ENCODE results near the gene NKPD1.

DNA sequence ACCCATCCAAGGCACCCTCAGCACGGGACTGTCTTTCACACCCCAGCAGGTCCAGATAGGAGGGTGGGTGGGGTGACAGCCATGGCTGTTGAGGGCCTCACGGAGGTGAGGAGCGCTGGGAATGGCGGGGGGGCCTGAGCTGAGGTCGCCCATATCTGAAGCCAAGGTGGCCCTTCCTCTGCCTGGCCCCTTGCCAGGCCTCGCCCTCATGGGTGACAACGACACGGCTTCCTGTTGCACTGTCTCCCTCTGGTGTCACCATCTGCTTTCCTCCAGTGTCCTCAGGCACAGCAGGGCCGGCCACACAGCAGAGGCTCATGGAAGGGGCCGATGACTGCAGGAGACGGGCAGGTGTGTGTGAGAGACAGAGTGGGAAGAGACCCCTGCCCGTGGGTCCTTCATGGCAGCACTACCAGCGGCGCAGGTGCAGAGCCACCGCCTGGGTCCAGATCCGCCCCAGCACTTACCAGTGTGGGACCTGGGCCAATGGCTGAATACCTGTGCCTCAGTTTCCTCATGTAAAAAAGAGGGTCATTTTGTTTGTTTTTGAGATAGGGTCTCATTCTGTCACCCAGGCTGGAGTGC lies 8.1 kb upstream of the NKPD1 start:
- TF ChIP-seq CTCF (IDR thresholded peaks at IDR 0.05): no peak
- no peak for TF ChIP-seq POLR2A (IDR thresholded peaks at IDR 0.05)
